ENCODE data around the gene RBFOX2. TPM values are rescaled to one million over a fixed set of nuclear protein-coding genes. Genes with fewer than 3 reads are reported as not detected.

The RBFOX2 gene
- total RNA-seq, 1 donor from 2014 or later: 454 TPM

DNA sequence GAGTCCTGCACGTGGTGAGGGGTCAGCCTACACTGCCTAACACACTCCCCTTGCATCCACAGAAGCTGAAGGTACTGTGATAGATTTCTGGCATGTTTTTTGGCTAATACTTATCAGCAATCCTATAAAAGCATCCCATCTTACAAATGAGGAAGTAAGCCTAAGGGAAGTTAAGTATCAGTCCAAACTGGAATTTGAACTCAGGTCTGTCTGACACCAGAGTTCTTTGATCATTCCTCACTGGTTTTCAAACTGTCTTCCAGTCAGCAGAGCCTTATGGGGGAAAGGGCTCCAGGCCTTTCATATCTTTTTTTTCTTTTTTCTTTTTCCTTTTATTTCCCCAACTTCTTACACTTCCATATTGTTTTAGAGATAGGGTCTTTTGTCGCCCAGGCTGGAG is 105.6 kb downstream of the RBFOX2 start:
- no peak for DNase-seq

DNA sequence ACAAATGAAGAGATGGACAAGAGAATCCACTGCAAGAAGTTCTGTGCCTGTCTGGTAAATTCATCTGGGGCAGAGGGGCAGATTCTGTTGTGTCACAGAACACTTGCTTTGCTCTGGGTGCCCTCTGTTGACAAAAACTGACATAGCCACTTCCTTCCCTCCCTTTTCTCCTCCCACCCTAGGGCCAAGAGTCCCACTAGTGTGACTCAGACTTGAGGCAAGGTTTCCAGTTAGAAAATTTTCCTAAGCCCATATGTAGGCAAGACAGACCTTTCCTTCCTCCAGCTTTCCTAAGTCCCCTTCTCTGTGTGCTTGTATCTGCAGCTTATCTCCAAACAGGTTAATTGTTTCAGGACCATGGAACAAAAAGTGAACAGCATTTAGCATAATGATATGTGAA is 106.8 kb downstream of the RBFOX2 start:
- DNase-seq: no peak

DNA sequence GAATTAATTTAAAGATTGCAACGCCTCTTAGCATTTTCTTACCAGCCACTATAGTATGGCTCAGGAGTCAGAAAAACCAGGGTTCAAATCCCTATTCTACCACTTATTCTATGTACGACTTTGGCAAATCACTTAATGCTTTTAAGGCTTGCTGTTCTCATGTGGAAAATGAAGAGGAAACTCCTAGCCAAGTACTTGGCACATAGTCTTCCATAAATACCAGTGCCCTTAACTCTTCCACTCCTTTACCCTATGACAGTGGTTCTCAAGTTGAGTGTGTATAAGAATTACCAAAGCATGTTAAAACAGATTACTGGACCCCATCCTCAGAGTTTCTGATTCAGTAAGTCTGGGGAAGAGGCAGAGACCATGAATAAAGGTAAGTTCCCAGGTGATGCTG is 107.6 kb downstream of the RBFOX2 start:
- no peak for DNase-seq

DNA sequence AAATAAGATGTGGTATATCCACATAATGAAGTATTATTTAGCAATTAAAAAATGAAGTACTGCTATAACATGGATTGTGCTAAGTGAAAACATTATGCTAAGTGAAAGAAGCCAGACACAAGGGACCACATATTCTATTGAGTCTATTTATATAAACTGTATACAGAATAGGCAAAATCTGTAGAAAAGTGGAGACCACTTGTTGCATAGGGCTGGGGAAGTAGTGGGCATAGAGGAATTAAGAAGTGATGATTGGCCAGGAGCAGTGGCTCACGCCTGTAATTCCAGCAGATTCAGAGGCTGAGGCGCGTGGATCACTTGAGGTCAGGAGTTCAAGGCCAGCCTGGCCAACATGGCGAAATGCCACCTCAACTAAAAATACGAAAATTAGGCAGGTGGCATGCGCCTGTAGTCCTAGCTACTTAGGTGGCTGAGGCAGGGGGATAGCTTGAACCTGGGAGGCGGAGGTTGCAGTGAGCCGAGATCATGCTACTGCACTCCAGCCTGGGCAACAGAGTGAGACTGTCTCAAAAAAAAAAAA is 109.6 kb downstream of the RBFOX2 start:
- DNase-seq: no peak

DNA sequence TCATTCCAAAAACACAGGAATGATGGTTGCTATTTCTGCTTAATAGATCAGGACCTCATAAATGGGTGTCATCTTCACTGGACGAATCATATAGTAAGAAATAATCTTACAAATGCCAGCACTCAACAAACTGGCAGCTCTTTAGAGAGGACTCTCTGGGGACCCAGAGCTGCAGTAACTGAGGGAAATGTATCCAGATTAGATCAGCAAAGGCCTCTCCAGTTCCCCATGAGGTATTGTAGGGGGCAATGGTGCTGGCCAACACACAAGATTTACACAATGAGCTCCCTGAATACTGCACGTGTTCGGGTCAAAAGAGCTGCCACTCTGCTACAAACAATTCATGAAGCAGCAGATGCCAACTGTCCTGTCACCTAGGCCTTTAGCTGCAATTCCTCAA is 110.2 kb downstream of the RBFOX2 start:
- DNase-seq: no peak

DNA sequence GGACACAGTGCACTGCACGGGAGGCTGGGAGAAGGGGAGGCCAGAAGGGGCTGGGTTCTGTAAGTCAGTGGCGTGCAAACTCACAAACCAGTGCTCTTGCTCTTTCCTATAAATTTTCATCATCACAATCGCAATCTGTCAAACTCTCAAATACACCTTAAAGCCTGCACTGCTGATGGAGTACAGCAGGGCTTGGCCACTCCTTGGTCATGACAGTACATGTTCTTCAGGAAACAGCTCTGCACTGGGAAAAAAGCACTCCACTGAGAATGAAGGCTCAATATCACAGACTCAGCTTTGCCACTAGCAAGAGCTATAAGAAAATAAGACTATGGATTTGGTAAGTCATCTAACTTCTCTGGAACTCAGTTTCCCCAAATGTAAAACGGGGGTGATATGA is 111.0 kb downstream of the RBFOX2 start:
- DNase-seq: no peak

DNA sequence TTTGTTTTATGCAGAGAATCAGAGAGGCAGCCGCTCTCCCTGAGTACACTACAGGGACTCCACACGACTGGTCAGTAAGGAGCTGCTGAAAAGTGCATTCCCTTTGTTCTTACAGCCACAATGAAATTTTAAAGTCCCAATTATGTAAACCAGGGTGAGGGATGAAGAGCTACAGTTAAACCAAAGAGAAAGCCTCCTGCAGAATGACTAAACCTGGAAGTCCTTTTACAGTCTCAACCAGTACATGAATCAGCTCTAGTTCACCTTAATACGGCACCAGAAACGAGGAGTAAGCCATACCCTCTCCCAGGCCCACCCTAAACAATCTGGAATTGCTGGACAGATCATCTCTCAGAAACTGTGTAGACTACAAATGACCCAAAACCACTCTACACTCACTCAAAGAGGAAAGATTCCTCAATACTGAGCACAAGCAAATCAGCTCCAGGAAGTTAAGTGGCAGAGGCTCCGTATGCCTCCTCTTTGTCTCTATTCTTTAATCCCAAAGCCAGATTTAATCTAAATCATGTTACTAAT is 113.1 kb downstream of the RBFOX2 start:
- DNase-seq: no peak

DNA sequence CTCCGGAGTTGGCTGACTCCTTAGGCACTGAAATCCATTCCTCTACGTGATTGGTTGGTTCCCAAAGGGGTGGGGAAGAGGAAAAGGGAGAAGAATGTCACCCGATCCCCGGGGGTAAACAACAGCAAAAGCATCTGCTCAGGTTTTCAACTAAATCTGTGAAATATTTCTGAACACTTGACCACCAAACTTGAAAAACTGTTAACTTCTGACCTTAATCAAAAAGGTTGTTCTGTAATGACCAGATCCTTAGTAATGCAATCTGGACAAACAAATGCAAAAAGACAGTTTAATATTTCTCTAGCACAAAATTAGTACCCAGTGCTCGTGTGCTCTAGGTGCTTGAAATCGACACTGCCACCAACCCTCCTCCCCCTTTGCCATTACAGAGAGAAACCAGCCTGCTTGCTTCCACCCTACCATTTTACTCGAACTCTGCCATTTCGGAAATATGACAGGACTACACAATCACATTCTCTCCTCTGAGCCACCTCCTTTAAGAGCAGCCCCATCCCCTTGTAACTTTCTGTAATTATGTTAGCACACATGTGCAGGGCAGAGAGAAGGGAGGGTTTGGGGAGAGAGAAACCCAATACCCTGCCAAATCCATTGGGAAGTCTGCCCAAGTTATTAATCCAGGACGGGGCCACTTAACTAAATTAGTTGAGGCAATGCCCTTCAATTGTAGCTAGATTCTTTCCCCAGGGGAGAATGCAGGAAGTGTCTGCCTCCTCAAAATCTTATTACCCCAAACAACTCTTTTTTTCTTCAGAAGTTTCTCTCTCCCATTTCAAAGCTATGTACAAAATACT is 113.8 kb downstream of the RBFOX2 start:
- peak; percentile 74 for DNase-seq

DNA sequence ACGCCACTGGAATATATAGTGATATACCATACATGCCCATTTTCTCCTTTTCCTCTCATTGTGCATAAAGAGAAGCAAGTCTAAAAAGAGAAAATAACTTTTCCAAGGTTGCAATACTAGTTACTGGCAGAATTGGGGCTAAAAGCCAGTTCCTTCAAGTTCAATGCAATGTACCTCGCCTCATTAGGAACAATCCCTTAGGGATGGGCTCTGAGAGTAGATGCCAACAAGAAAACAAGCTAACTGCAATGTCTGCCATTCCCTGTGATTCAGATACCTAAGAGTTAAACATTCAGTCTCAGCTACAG is 114.3 kb downstream of the RBFOX2 start:
- DNase-seq: no peak

DNA sequence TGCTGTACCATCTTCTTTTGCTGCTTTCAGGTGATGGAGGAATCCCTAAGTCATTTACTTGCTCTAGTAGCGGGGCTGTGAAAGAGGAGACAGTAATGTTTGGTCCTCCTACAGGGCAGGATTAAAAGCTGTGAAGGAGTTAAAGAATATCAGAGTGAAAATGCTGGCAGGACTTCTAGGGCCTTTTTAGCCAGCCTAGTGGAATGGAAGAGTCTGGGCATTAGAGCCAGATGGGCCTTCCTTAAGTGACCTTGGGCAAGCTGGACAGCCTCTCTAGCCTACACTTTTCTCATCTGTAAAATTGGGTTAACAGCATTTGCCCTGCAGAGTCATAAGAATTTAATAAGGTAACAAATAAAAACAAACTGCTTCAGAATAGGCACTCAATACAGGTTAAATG is 114.7 kb downstream of the RBFOX2 start:
- DNase-seq: no peak

DNA sequence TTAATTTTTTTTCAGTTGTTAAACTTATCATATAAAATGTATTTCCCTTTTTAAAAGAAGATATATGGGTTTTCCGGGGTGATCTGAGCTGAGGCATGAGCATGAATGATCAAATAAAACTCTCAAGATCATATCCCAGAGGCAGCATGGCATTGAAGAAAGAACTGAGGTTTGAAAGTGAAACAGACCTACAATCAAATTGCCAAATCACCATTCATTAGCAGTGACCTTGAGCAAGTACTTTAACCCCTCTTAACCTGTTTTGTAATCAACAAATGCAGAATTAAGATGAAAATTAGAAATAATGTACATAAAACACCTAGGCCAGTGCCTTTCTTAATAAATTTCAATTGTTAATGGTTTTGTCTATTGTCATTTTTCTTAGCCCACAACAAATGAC is 116.0 kb downstream of the RBFOX2 start:
- DNase-seq: no peak

DNA sequence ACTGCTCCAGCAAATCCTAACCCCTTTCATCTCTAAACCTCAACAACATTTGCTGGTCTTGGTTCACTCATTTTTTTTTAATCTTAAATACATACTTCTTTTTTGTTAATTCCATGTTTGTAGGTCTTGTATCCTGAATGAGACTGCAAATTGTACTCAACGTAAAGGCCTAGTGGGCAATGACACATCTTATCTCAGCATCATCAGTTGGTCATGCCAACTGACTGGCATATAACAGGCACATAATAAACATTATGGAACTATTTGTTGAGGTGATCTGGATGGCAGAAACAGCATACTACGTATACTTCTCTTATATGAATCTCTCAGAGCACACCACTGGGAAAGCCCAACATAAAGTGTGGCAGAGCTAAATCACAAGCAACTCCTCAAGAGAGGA is 116.7 kb downstream of the RBFOX2 start:
- DNase-seq: no peak

DNA sequence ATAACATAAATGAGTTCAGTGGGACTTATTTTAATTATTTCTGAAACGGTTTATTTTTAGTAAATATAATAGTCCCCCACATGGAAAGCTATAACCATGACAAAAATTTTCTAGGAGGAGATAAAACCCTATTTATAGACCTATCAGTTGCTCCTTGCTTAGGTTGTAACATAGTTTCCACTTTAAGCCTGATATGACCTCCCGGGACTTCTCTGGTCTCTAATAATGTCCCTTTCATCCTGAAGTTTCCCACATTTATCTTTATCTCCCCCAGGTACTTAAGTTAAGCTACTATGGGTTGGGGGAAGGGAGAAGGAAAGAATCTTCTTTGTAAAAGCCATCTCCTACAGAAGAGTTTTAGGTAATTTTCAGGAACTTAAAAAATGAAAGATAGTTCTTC is 117.7 kb downstream of the RBFOX2 start:
- DNase-seq: no peak

DNA sequence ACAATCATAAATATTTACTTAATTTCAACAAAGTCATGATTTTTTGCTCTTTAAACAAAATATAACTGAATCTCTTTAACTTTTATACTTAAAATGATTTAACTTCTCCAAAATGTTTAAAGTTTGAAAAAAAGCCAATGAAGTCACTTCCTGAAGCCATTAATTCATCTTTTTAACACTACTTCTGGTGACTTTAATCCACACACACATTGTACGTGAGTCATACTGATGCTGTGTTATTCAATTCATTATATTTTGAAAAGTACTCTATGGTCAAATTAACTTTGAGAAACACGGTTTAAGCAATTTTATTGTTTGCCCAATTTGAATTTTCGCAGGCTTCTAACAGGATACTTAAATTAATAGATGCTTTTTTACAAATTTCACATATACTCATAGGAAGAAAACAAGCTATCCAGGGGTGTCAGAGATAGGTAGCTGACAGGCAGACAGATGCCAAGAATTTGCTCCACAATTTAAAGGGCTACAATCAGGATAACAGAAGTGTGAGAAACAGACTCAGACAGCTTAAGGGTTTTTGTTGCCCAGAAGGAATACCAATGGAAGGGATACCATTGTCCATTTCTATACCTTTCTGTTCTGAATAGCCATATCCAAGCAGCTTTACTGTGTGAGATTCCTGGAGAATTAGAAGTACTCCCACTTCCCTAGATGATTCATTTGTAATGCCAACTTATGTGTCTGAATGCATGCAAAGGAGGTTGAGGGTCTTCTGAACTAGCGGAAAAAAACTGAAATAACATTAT is 118.4 kb downstream of the RBFOX2 start:
- no peak for DNase-seq

DNA sequence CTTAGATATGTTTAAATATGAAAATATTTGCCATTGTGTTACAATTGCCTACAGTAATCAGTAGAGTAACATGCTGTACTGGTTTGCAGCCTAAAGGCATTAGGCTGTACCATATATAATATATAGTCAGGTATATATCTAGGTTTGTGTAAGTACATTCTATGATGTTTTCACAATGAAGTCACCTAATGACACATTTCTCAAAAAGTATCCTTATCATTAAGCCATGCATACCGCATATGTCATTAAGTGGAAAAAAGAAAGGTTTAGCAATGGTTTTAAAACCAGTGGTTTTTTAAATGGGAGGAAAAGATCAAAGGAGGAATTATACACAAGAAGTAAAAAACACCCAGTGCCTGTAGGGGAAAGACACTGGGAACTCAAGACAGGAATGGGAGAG is 122.7 kb downstream of the RBFOX2 start:
- DNase-seq: no peak

DNA sequence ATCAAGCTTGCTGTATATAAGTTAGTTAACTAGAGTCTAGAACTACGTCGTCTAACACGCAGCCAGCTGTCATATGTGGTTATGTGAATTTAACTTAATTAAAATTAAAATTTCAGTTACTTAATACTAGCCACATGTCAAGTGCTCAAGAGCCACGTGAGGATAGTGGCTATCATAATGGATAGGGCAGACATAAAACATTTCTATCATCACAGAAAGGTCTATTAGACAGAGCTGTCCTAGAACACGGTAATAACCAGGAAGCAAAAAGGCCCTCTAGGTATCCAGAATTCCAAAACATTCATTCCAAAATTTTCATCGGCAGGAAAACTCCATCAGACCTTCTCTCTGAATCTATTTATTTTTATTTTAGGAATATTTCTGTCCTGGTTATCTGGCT is 123.9 kb downstream of the RBFOX2 start:
- DNase-seq: no peak

DNA sequence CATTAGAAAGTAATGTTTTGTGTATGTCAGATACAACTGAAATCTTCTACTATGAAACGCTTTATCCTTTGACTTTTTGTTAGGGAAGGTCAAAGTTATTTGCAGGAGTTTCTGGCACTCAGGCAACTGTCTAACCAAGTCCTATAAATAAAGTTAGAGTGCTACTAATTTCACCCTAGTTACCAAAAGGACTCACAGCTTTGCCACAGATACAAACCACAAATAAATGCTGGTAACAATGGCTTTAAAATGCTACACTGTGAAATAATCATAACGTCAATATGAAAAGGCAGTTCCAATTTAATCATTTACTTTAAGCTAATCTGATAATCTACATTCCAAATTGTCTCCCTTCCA is 124.3 kb downstream of the RBFOX2 start:
- no peak for DNase-seq

DNA sequence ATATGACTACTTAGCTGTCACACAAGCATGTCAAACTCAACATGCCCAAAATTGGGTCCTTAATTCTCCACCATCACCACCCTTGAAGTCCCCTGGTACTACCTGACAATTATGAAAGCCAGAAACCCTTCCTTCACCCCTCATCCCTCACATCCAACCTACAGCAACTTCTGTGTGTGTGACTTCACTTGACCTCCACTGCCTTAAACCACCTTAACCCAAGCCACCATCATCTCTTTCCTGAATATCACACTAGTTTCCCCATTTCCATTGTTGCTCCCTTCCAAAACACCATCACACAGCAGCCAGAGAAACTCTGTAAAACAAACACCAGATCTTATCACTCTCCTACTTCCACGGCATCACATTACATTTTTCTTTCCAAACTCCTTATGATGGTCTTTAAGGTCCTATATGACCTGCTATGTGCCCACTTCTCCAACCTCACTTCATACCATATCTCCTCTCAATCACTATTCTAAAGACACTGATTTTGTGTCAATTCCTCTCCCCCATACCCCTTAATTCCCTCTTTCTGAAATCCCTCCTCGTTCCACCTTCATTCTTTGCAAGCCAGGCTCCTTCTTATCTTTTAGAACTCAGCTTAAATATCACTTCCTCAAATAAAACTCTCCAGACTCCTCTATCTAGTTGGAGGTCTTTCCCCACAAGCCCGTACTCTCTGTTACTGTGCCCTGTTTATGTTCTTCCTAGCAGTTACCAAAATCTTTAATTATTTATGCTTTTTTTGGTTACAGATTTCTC is 124.9 kb downstream of the RBFOX2 start:
- no peak for DNase-seq

DNA sequence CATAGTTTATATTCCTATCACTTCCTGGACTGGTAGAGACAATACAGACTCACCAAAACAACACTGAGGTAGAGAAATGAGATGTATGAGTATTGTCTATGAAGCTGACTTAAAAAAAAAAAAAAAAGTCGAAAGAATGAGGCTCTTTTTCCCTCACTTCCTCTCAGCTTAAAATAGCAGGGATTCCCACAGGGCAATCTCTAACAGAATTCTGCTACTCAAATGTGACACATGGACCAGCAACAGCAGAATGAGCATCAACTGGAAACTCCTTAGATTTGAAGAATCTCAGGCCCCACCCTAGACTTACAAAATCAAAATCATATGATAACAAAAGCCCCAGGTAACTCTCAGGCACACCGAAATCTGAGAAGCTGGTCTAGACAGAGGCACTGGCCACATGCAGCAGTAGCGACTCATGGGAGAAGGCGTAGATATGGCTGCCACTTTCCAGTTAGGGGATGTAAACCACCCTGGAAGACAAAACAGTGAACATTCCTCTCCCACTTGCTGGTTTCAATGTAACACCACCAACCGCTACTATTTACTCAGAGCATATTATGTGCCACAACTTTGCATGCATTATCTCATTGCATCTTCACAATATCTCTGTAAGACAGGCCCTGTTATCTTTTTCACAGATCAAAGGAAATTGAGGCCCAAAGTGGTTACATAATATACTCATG is 128.0 kb downstream of the RBFOX2 start:
- no peak for DNase-seq

DNA sequence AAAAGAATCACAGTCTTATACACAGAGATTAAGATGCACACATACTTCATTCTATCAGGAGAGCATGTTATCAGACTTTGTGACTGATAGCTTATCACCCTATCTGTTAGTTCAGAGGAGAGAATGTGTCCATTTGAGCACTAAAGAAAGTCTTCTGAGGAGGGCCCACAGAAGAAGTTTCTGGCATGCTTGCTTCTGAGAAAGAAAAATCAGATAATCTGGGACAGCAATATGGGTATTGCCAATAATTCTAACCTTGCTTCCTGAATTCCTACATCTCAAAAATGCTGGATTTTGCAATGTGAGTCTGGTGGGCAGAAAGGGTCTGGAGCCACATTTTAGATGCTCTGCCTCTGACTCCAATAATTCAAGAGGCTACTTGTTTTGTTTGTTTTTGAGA is 128.9 kb downstream of the RBFOX2 start:
- no peak for DNase-seq

DNA sequence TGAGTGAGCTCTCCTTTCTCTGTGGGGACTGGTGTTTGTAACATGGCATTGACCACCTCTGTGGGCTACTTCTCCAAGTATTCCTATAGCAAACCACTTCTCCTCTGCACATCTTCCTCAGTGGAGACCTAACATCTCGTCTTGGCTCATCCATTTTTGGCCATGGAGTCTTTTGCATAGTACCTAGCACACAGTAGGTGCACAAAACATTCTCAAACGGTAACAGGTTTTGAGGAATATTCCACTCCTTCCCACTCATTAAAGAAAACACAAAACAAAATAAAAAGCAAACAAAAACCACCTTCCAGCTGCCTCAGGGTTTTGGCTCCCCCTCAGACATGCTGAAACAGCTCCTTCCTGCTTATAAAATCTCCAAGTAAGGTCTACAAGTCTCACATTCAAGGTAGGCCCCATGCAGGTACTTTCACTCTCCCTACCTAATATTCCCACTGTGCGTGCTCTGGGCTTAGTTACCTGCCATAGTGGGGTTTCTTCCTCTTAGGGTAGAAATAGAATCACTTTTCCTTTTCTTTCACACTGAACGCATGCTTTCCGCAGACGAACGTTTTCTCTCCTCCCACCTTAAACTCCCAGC is 132.4 kb downstream of the RBFOX2 start:
- DNase-seq: no peak

Data from occipital lobe (tissue), 2 donors.